ENCODE data around the gene CDC40. TPM values are rescaled to one million over a fixed set of nuclear protein-coding genes. Genes with fewer than 3 reads are reported as not detected.

Gene CDC40
- total RNA-seq, 1 donor from 2014 or later: 24.3 TPM

DNA sequence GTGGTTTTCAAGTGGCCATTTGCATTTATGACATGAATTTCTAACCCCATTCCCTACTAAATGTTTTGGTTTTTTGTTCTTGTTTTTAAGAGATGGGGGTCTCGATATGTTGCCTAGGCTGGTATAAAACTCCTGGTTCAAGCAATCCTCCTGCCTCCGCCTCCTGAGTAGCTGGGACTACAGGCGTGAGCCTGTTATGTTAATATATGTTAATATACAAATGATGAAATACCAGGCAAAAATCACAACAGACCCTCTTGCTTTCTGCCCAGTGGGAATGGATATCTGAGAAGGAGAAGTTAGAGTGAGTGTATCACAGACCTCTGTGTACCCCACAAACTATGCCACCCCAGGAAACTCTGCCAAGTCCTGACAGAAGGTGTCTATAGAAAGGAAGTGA, 66.2 kb downstream of the CDC40 start:
- TF ChIP-seq, protein P1, sequence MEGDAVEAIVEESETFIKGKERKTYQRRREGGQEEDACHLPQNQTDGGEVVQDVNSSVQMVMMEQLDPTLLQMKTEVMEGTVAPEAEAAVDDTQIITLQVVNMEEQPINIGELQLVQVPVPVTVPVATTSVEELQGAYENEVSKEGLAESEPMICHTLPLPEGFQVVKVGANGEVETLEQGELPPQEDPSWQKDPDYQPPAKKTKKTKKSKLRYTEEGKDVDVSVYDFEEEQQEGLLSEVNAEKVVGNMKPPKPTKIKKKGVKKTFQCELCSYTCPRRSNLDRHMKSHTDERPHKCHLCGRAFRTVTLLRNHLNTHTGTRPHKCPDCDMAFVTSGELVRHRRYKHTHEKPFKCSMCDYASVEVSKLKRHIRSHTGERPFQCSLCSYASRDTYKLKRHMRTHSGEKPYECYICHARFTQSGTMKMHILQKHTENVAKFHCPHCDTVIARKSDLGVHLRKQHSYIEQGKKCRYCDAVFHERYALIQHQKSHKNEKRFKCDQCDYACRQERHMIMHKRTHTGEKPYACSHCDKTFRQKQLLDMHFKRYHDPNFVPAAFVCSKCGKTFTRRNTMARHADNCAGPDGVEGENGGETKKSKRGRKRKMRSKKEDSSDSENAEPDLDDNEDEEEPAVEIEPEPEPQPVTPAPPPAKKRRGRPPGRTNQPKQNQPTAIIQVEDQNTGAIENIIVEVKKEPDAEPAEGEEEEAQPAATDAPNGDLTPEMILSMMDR (IDR thresholded peaks at IDR 0.05; ENCODE audit: unreplicated experiment): no peak
- no peaks in the 10 kb centered on the region for H3K4me1 Mint-ChIP-seq
- H3K9me3 Mint-ChIP-seq: peaks cover 3% of the 10 kb centered on the region
- no peaks in the 10 kb centered on the region for H3K27me3 Mint-ChIP-seq (ENCODE audit: low read depth)
- no peak overlapping the region for H3K27ac Mint-ChIP-seq
- no peak for DNase-seq (ENCODE audit: low spot score in 2 of 2, unreplicated experiment in 2 of 2)
- H3K4me3 Mint-ChIP-seq: no peak overlapping the region
- peaks cover 41% of the 10 kb centered on the region for H3K36me3 Mint-ChIP-seq

DNA sequence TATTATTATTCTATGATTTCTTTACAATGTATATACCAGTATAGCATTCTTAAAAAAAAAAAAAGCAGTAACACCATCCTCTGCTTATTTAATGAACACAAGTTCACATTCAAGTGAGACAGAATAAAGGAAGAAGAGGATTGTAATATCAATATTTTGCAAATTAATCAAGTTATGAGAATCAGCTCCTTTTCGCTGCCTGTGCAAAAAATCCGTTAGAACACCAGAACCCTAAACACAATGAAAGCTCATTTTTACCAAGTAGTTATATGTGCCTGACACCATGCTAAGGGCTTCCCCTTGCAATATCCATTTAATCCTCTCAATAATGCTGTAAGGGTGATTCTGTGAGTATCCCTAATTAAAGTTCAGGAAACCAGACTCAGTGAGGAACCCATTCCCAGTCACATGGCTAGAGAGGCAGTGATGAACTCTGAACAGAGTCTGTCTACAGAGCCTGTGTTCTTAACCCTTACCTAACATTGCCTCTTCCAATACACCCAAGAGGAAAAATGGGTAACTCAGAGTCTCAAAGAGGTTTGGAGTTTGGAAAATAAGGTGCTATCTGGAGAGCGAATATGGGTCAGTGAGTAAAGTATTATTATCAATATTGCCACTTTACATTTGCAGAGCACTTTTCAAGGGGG, 66.8 kb downstream of the CDC40 start:
- no peaks in the 10 kb centered on the region for H3K4me1 Mint-ChIP-seq
- H3K27me3 Mint-ChIP-seq (ENCODE audit: low read depth): no peaks in the 10 kb centered on the region
- no peak for DNase-seq (ENCODE audit: low spot score in 2 of 2, unreplicated experiment in 2 of 2)
- TF ChIP-seq, protein P1 (IDR thresholded peaks at IDR 0.05; ENCODE audit: unreplicated experiment): no peak
- peaks cover 3% of the 10 kb centered on the region for H3K9me3 Mint-ChIP-seq
- no peak overlapping the region for H3K4me3 Mint-ChIP-seq
- H3K27ac Mint-ChIP-seq: no peak overlapping the region
- H3K36me3 Mint-ChIP-seq: peaks cover 45% of the 10 kb centered on the region

DNA sequence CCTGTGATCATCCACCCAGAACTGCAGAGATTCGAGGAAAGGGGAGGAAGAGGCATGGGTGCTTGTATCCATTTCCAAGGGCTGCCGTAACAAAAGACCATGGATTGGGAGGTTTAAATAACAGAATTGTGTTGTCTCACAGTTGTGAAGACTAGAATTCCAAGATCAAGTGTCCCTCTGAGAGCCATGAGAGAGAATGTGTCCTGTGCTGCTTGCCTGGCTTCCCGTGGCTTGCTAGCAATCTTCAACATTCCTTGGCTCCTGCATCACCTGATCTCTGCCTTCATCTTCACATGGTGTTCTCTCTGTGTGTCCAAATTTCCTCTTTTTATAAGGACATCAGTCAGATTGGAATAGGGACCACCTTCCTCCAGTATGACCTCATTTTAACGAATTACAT, 69.8 kb downstream of the CDC40 start:
- no peaks in the 10 kb centered on the region for H3K27me3 Mint-ChIP-seq (ENCODE audit: low read depth)
- DNase-seq (ENCODE audit: low spot score in 2 of 2, unreplicated experiment in 2 of 2): no peak
- H3K9me3 Mint-ChIP-seq: peaks cover 7% of the 10 kb centered on the region
- TF ChIP-seq, protein P1 (IDR thresholded peaks at IDR 0.05; ENCODE audit: unreplicated experiment): no peak
- no peak overlapping the region for H3K27ac Mint-ChIP-seq
- peaks cover 32% of the 10 kb centered on the region for H3K36me3 Mint-ChIP-seq
- H3K4me1 Mint-ChIP-seq: no peaks in the 10 kb centered on the region
- H3K4me3 Mint-ChIP-seq: no peak overlapping the region

DNA sequence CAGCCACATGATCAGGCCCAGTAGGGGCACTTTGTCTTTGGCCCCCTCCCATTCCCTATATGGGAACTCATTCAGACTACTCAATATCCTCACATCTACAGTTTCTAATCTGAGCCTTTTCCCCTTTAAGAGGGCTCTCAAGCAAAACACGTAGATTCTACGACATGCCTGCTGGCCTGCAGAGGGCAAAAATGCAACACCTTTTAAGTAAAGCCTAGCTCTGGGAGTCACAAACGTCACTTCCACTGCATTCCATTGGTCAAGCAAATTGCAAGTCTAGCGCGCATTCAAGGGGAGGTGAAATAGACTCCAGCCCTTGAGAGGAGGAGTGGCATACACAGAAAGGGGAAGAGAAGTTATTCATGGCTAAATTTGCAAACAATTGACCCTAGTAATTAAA, 70.6 kb downstream of the CDC40 start:
- H3K27me3 Mint-ChIP-seq (ENCODE audit: low read depth): no peaks in the 10 kb centered on the region
- H3K4me3 Mint-ChIP-seq: no peak overlapping the region
- H3K4me1 Mint-ChIP-seq: no peaks in the 10 kb centered on the region
- TF ChIP-seq, protein P1 (IDR thresholded peaks at IDR 0.05; ENCODE audit: unreplicated experiment): no peak
- H3K36me3 Mint-ChIP-seq: peaks cover 26% of the 10 kb centered on the region
- DNase-seq (ENCODE audit: low spot score in 2 of 2, unreplicated experiment in 2 of 2): no peak
- no peak overlapping the region for H3K27ac Mint-ChIP-seq
- peaks cover 7% of the 10 kb centered on the region for H3K9me3 Mint-ChIP-seq

DNA sequence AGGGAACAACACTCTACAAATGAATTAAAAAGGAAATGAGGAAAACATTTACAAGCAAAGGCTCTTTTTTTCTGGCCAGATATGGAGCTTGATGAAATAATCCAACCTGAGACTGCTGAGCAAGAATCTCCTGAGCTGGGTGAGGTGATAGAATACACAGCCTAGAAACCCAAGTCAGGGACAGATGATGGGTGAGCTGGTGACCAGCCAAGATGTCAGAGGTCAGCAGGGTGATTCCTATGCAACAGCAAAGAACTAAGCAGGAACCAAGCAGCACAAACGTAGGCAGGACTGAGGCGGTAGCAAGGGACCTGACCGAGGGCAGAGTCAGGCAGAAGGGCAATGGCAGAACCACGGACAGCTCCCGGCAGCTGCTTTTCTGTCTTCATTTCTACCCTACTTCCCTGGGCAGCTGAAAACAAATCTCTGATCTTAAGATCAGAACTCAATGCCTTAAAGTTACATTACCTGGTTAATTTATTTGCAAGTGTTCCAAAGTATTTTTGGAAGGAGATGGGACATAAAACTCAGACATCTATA, 75.1 kb downstream of the CDC40 start:
- peaks cover 36% of the 10 kb centered on the region for H3K36me3 Mint-ChIP-seq
- peaks cover 11% of the 10 kb centered on the region for H3K9me3 Mint-ChIP-seq
- DNase-seq (ENCODE audit: low spot score in 2 of 2, unreplicated experiment in 2 of 2): peak in 1 of 2 experiments; percentile 54
- H3K4me3 Mint-ChIP-seq: no peak overlapping the region
- no peak overlapping the region for H3K27ac Mint-ChIP-seq
- H3K27me3 Mint-ChIP-seq (ENCODE audit: low read depth): no peaks in the 10 kb centered on the region
- TF ChIP-seq, protein P1 (IDR thresholded peaks at IDR 0.05; ENCODE audit: unreplicated experiment): no peak
- H3K4me1 Mint-ChIP-seq: no peaks in the 10 kb centered on the region

Data from mesothelial cell of epicardium (in vitro differentiated cells).